SK-N-SH (cell line): ENCODE measurements around the gene ASPSCR1.

Experiments
- CHD2 ChIP-seq: fragments of 150-350 bp; IDR thresholded peaks from 2 replicates; pipeline ENCODE4 v1.6.1; 2018; ENCODE audit warnings: low read length; ENCODE audit not compliant: partially characterized antibody
- CTCF ChIP-seq: fragments of 200-600 bp; sonication (generic); IDR thresholded peaks from 2 replicates; pipeline ENCODE4 v1.6.1; 2017; ENCODE audit warnings: antibody characterized with exemption, mild to moderate bottlenecking, moderate library complexity
- MAX ChIP-seq: IDR thresholded peaks from 2 replicates; pipeline ENCODE4 v1.4.0; 2012; ENCODE audit warnings: low read depth
- POLR2AphosphoS5 ChIP-seq: IDR thresholded peaks from 2 replicates; pipeline ENCODE4 v1.6.1; 2012; ENCODE audit warnings: low read depth, low read length
- TF ChIP-seq, protein P1 (sequence below): IDR thresholded peaks from 2 replicates; pipeline ENCODE4 v1.6.1; 2012; ENCODE audit warnings: mild to moderate bottlenecking, low read depth, low read length, moderate library complexity

GRCh38 chr17:82014432-82014831, 37.0 kb downstream of the ASPSCR1 start:
- TF ChIP-seq CTCF (no peak), MAX (no peak), CHD2 (no peak), POLR2AphosphoS5 (no peak)
- TF ChIP-seq, protein P1, sequence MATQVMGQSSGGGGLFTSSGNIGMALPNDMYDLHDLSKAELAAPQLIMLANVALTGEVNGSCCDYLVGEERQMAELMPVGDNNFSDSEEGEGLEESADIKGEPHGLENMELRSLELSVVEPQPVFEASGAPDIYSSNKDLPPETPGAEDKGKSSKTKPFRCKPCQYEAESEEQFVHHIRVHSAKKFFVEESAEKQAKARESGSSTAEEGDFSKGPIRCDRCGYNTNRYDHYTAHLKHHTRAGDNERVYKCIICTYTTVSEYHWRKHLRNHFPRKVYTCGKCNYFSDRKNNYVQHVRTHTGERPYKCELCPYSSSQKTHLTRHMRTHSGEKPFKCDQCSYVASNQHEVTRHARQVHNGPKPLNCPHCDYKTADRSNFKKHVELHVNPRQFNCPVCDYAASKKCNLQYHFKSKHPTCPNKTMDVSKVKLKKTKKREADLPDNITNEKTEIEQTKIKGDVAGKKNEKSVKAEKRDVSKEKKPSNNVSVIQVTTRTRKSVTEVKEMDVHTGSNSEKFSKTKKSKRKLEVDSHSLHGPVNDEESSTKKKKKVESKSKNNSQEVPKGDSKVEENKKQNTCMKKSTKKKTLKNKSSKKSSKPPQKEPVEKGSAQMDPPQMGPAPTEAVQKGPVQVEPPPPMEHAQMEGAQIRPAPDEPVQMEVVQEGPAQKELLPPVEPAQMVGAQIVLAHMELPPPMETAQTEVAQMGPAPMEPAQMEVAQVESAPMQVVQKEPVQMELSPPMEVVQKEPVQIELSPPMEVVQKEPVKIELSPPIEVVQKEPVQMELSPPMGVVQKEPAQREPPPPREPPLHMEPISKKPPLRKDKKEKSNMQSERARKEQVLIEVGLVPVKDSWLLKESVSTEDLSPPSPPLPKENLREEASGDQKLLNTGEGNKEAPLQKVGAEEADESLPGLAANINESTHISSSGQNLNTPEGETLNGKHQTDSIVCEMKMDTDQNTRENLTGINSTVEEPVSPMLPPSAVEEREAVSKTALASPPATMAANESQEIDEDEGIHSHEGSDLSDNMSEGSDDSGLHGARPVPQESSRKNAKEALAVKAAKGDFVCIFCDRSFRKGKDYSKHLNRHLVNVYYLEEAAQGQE = no peak
